CMK (cell line): ENCODE data around the gene ILDR1.
"Not testable (repeated sequence)": the region's sequence is repeated elsewhere in the genome, so short reads cannot be mapped to it uniquely, and the experiment has no call there.

ENCODE experiments used
- DNase-seq: peaks from one replicate; pipeline ENCODE4 v3.0.0-alpha.2; 2010; ENCODE audit warnings: low read depth

Gene ILDR1

DNA sequence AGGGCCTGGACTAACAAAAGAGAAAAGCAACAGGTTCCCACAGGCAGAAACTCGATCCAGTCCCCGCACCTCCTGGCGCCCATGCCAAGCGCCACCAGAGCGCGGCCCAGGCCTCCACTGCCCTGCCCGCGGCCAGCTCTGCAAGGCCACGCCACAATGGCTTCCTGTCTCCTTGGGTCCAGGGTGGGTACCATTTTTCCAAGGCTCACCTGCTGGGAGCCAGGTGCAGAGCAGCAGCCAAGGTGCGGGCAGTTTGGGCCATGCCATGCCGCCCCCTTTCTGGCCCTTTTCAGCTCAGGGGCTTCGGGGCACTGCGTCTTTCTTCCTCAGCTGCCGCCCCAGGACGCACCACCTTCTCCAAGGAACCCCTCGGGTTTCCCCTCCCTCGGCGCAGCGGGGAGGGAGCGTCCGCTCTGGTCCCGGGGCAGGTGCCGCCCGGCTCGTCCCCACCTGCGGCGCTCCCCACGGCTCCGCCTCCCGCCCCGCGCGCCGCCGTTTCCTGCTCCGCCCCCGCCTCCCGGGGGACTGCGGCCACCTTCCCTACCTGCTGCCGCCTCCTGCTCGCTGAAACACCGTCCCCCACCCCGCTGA is at the start of gene ILDR1:
ILDR1 (minus strand) TSS at position 437 of the 591 bp plus-strand sequence; CDS start at position 267, 170 bp downstream.
- DNase-seq = no peak

DNA sequence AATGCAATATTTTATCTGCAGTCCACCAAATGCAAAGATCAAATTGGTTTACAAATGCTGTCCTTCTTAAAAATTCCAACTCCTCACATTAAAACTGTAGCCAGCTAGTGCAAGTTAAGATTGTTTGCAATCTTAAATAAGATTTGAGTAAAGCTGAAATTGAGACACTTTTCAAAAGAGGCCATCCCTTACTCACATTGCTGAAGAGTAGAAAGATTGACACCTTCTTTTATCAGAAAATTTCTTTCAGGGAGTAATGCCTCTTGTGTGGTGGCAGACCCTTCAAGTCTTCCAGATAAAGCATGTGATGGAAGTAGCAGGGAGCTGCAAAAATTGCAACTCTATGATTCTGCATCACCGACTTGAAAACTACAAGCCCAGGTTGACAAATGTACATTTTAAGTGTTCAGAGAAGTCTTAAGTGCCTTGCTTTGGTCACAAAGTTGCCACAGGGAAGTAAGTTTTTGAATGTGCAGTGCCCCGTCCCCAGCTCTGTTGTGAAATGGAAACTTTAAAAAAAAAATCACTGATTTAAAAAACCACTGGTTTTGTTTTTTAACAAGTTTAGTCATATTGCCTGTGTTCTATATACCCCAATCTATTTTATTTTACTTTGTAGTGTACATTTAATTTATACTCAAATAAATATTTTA is 45.7 kb upstream of the ILDR1 start:
- no peak for DNase-seq

DNA sequence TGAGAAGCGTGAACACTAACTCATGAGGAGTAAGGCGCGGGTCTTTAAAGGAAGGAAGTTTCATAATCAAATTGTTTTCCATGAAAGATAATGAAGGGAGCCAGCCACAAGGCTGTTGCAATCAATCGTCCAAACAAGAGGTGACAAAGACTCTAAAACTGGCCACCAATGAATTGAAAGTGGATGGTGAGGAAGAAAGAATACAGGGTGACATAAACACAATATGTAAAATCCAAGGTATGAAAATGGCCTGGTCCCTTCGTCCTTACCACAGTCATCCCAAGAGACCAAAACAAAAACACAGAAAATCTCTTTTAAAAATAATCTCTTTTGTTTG is 45.1 kb upstream of the ILDR1 start:
- no peak for DNase-seq

DNA sequence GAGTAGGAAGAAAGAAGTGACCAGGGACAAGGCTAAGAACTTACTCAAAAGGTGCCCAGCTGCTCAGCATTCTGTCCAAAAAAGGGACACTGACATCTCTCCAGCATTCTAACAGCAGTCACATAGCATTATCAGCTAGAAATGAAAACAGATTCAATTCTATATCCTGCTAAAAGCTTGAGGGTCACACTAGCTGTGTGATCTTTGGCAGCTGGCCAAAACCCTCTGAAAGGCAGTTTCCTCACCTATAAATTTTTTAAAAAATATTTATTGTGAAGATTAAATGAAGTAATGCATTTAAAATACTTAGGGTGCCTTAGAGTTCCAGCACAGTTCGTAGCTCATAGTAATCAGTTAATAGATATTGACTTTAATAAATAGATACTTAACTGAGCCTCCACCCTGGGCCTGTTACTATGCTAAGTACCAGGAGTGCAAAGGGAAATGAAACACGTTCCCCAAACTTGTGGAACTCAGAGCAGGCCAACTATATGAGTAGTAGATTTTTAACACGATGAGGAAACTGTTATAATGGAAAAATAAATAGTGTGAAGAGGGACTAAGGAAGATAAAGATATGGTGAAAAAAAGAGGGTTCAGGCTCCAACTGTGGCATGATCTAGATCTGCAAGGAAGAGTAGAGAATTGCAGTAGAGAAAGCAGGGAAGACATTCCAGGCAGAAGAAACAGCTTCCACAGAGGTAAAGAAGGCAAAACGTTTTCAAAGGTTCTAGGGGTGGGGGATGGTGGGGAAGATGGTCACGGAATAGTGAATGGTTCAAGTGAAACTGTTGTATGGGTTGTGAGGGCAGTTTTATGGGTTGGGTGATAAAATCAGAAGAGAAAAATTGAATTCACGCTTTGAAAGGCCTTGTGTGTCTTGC is 44.5 kb upstream of the ILDR1 start:
- DNase-seq = no peak

DNA sequence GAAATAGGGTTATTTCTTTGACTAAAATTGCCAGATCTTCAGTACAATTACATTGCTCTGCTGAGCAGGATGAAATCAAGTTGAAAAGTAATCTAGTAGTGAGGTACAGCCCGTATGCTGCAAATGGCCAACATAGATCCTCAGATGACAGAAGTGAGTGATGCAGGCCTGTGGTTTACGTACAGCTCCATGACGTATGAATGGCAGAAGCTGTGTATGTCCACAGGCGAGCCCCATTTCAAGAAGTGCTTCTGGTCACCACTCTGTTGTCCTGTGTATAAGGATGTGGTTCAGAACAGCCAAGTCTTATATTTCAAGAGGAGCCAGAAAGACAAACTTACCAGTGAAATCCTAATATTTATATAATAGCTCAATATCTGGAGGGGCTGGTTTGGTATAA is 42.3 kb upstream of the ILDR1 start:
- DNase-seq = no peak

DNA sequence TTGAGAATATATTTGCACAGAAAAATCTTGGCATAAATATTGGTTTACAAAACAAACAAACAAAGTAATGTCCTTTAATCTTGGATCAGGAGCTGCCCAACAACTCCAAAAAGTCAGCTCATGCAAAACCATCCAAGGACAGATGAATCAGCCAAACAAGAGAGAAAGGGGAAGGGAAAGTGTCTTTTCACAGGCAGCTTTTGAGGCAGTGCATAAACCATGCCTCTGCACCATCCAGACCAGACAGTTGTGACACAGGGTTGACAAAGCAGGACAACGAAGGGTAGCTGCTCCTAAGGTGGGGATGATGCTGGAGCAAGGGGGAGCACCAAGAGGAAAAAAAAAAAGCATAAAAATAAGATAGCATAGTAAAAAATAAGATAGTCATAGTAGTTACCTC is 41.9 kb upstream of the ILDR1 start:
- no peak for DNase-seq

DNA sequence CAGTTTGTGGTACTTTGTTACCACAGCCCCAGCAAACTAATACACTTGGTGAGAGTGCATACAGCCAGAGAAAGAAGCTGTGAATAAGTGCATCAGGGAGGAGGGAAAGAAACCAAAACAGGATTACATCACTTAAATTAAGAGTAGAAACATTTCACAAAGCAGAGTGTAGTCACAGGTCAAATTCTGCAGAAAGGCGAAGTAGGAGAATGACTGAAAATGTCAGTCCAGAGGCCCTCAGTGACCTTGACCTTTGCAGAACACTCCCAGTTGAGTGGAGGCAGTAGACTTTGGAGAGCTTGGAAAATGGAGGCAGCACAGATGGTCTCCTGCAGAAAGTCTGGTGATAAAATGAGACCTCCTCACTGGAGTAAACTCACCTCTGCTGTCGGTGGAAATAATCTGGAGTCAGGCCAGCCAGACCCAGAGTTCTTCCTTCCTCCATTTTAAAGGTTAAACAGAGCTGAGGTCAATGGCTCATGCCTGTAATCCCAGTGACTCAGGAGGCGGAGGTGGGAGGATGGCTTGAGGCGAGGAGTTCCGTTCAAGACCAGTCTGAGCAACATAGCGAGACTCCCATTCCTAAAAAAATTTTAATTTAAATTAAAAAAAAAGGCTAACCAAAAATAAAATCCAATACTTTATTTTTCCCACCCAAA is 38.1 kb upstream of the ILDR1 start:
- no peak for DNase-seq

DNA sequence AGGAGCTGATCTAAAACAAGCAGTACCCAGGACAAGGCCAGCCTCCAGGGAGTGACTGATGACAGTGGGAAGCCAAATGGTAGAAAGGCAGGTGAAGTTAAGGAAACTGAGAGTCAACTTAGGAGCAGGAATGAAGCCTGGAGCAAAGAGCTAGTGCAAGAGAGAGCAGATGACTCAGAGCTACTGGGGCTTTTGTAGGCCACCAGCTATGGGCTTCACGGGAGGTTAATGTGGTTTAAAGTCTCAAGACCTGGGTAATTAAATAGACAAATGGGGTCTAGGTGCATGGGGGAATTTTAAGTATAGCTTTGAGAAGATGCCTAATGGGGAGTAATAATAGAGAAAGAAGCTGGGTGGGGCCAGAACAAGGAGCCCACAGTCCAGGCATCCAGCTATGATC is 36.2 kb upstream of the ILDR1 start:
- DNase-seq = no peak

DNA sequence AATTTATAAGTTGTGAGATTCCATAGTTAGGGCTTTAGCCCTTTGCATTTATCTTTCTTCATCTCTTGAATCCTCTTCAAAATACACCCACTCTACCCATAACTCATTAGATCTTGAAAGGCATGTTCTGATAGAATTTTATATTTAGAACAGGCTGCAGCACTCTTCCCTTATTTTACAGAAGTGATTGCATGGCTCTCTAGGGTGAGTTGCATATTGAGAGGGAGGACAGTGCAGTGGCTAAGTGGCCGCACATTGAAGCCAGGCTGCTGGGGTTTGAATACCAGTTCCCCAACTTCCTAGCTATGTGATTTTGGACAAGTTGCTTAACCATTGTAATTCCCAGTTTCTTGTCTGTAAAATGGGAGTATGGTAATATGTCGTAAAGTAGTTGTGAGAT is 35.6 kb upstream of the ILDR1 start:
- DNase-seq = no peak

DNA sequence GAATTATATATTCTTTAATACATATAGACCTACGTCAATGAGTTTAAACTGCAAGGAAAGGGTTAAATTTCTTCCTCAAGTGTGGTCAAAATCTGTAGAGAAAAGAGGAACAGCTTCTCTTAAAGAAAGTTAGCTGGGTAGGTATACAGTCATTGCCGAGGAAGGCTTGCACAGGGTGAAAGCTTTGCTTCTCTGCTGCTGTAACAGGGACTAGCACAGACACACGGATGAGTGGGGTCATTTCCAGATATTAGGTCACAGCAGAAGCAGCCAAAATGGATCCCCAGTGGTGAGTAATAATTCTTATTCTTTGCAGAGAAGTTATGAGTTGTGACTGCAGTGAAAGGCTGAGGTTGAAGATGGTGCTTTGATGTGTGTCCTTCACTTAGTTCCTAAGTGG is 33.2 kb upstream of the ILDR1 start, which contains the start of gene CD86:
CD86 (plus strand) TSS at position 148 of the 400 bp plus-strand sequence; CDS start at position 276, 128 bp downstream.
- DNase-seq = no peak

DNA sequence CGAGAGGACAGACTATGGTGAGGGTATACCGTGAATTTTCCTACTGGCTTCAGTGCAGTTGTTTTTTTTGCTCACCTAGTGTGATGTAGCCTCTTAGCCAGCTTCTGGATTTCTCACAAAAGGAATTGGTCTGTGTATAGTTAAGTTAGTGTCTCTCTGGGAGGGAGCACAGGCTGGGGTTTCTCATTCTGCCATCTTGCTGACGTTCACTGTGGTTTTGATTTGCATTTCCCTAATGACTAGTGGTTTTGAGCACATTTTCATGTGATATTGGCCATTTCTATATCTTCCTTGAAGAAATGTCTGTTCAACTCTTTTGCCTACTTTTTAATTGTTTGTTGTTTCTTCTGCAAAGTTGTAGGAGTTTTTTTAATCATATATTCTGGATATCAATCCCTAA is 30.9 kb upstream of the ILDR1 start:
- no peak for DNase-seq

DNA sequence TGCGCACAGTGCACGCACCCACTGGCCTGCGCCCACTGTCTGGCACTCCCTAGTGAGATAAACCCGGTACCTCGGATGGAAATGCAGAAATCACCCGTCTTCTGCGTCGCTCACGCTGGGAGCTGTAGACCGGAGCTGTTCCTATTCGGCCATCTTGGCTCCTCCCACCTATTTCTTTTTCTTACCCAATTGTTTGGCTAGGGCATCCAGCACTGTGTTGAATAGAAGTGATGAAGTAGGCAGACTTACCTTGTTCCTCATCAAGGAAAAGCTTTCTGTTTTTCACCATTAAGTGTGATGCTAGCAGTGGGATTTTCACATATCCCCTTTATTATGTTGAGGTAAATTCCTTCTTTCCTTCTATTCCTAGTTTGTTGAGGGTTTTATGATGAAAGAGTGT is 25.7 kb upstream of the ILDR1 start:
- not testable (repeated sequence) for DNase-seq

DNA sequence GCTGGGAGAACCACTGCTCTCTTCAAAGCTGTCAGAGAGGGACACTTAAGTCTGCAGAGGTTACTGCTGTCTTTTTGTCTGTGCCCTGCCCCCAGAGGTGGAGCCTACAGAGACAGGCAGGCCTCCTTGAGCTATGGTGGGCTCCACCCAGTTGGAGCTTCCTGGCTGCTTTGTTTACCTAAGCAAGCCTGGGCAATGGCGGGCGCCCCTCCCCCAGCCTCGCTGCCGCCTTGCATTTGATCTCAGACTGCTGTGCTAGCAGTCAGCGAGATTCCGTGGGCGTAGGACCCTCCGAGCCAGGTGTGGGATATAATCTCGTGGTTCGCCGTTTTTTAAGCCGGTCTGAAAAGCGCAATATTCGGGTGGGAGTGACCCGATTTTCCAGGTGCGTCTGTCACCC is 25.2 kb upstream of the ILDR1 start:
- DNase-seq = not testable (repeated sequence)

DNA sequence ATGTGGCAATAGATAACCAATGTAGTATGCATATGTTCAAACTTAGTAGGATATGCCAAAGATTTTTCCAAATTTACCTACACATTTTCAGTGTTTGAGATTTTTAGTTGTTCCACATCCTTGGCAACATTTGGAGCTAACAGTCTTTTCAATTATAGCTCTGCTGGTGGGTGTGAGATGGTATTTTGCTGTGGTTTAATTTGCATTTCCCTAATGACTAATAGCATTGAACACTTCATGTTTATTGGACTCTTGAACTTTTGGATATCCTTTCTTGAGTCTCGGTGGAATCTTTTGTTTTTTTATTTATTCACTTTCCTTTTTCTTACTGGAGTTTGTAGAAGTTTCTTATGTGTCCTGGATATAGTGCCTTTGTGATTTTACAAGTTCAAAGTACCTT is 11.0 kb upstream of the ILDR1 start:
- DNase-seq = no peak

DNA sequence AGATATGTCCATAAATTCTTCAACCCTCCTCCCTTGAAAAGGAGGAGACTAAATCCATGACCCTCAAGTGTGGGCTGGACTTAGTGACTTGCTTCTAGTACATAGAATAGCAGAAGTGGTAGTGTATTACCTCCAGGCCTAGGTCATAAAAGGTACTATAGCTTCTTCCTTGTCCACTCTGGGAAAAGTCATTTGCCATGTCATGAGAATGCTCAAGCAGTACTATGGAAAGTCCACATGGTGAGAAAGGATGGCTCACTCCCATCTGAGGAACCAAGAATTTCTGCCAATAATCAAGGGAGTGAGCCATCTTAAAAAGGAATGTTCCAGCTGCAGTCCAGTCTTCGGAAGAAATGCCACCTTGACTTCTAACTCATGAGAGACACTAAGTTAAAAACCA is 10.5 kb upstream of the ILDR1 start:
- DNase-seq = no peak

DNA sequence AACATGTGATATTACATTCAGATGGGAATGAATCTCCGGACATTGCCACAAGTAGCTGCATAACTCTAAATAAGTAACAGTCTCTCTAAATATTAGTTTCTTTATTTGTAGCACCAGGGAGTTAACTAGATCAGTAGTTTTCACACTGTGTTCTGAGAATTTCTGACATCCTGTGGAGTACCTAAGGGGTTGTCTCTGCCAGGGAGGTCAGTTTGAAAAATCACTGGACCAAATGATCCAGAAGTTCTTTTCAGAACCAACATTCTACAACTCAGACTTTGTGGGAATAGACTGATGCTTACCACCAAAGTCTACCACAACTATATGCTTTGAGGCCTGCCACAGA is 9.0 kb upstream of the ILDR1 start:
- DNase-seq = no peak

DNA sequence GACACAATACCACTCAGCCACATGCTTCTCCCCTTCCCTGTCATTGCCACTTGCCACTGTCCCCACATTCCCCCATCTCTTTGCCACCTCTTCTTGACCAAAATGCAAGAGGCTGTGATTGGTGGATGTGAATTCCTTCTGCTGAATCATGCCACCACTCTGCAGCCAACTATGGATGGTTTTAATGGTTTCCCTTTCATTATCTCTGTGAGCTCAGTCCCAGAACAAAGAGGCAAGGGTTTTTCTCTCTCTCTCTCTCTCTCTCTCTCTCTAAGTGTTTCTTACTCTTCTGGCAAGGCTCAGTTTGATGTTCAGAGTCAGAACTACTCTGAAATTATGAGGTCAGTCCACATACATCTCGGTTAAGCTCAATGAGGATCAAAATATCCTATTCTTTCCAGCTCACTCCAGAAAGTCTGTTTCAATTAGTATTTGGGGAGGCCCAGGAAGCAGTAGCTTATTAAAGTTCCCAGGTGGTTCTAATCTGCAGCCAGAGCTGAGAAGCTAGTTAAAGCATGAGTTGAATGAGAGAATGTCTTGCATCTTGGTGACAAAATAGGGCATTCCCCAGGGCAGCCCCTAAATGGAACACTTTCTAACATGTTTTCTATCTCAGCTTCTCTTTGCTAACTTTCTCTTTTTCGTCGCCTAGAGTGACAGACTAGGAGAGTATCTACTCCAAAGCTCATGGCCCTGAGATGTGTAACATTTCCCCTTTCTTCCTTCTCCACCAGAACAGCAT is 8.5 kb upstream of the ILDR1 start:
- DNase-seq = peak; percentile 53

DNA sequence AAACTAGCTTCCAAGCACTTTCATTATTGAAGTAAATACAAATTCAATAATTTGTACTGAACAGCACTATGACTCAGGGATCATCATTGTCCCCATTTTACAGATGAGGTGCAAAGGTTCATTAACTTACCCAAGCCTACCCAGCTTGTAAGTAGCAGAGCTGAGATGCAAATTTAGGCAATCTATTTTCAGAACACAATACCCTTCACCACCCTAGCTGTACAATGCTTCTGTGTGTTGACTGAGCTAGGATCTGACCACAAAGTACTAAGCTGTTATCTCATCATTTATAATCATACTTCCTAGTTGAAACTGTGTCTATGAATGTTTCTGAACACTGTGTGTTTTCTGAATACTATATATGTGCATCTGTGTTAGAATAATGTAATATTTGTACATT is 3.2 kb upstream of the ILDR1 start:
- peak; percentile 37 for DNase-seq

DNA sequence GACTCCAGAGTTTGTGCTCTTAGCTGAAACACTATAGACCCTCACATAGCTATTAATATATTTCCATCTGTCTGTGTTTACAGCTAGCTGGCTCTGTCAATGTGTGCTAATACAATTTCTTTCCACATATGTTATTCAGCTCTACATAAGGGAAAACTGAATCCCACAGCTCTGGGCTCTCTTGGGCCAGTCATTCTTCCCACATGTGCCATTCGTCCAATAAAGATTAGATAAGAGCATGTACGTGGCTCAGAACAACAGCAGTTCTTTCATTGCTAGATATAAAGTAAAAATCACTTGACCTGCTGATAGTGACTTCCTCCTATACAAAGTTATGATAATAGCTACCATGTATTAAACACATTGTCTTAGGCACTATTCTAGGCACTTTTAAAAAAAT is 2.8 kb upstream of the ILDR1 start:
- no peak for DNase-seq

DNA sequence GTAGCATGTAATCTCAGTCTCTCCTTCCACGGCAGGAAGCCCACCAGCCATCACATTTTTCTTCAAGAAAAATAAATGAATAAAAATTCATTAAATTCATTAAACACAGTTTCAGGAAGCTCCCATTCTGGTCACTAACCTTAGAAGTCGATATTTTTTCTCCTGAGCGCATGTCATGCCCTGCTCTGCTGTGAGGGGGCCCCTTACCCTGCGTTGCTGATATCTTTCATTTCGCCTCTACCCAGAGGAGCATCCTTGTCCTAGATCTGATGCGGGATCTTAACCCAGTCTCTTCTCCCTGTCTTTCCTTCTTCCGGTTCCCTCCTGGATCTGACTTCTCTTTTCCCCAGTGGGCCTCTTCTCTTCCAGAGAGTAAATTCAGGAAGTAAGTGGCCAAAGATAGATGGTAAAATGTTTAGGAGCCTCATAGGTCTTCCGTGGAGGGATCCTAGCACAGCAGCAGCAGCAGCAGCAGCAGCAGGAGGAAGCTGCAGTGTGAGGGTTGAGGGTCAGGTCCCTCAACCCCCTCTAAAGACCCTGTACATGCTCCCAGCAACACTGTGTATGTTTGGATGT is 1.4 kb upstream of the ILDR1 start:
- no peak for DNase-seq

DNA sequence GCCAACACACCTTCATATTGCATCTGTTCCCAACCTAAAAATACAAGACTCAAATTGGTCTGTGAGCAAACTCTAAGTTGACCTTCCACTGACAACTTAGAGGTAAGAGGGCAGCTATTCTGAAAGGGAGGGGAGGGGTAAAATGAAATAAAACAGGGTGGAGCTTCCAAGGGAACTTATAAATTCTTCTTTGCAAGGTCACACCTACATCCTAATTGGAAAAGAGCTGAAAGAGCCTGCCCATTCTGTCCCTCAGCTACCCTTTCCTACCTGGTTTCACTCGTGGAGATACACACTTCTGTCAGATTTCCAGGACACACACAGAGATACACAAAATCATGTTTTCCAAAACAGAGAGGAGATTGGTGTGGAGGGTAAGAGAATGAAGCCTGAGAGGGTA is 1.0 kb downstream of the ILDR1 start:
- no peak for DNase-seq

DNA sequence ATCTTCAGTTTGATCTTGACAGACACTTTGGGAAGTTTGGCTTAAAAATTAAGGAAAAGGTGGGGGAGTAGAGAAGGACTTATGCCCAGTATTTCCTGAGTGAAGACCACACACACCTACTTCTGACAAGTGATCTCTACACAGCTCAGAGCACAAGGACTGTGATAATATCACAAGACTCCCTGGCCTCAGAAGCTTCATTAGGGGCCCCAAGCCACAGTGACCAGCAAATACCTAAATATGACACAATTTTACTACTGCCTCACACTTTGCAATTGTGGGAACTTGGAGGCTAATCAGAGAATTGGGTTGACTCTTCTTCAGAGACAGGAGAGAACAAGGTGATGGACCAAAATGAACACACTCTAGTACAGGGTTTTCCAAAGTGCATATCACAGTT is 2.6 kb downstream of the ILDR1 start:
- no peak for DNase-seq
